Activated CD4-positive, alpha-beta memory T cell treated with anti-CD3 and anti-CD28 coated beads for 36 hours (primary cell): ENCODE data around the gene MAPK13. TPM values are rescaled to one million over a fixed set of nuclear protein-coding genes. Genes with fewer than 3 reads are reported as not detected.

Experiments
- CTCF ChIA-PET: fragments of 350-600 bp; sonication (Branson Sonifier 250); formaldehyde crosslinking; loops from one replicate; lab custom pipeline; 2021; ENCODE audit warnings: antibody characterized with exemption, inconsistent platforms; lab: Charles Lee
- POLR2A ChIA-PET: fragments of 350-600 bp; sonication (Branson Sonifier 250); formaldehyde crosslinking; loops from one replicate; lab custom pipeline; 2021; ENCODE audit warnings: antibody characterized with exemption; lab: Charles Lee
- DNase-seq: peaks from one replicate; pipeline ENCODE4 v3.0.0-alpha.2; 2020
- H3K27ac Mint-ChIP-seq: one replicate; pipeline ENCODE4 v1.8.0; 2021; ENCODE audit warnings: mixed read lengths
- H3K27me3 Mint-ChIP-seq: one replicate; pipeline ENCODE4 v1.8.0; 2021; ENCODE audit warnings: mixed read lengths
- H3K36me3 Mint-ChIP-seq: one replicate; pipeline ENCODE4 v1.8.0; 2021; ENCODE audit warnings: mixed read lengths
- H3K4me1 Mint-ChIP-seq: one replicate; pipeline ENCODE4 v1.8.0; 2021; ENCODE audit warnings: low read depth, mixed read lengths
- H3K4me3 Mint-ChIP-seq: one replicate; pipeline ENCODE4 v1.8.0; 2021; ENCODE audit warnings: mild to moderate bottlenecking, mixed read lengths
- H3K9me3 Mint-ChIP-seq: one replicate; pipeline ENCODE4 v1.8.0; 2021; ENCODE audit warnings: mixed read lengths
- intact Hi-C: fragments of 100-400 bp; cut with micrococcal nuclease; formaldehyde crosslinking; loops from one replicate; pipeline ENCODE4 v1.15.1; 2023
- total RNA-seq, 2 experiments: library from RNA; stranded (reverse); gene quantifications; one replicate each; pipeline ENCODE4 v1.2.3, GENCODE V29; 2021

Gene MAPK13
- total RNA-seq, 2 experiments from 2014 or later, result 61.0 to 65.0 TPM

- ChIA-PET POLR2A (interaction anchor here (1.2 kb wide), 1 partner anchor 8 kb away, joined by 3 read pairs; no protein-coding TSS in a partner anchor), CTCF (no interaction called here)
- H3K4me3 Mint-ChIP-seq, result no peak overlapping the region
- intact Hi-C loops, result no loop called here
- no peak overlapping the region for H3K27ac Mint-ChIP-seq
- H3K9me3 Mint-ChIP-seq, result no peaks in the 10 kb centered on the region
- no peaks in the 10 kb centered on the region for H3K27me3 Mint-ChIP-seq
- peaks cover 44% of the 10 kb centered on the region for H3K36me3 Mint-ChIP-seq
- H3K4me1 Mint-ChIP-seq, result peaks cover 32% of the 10 kb centered on the region
- DNase-seq, result no peak
These were observed 4.9 kb downstream of the MAPK13 start for GRCh38 chr6:36135053-36135731.

- POLR2A ChIA-PET, result interaction anchor here (1.2 kb wide), 1 partner anchor 9 kb away, joined by 3 read pairs; no protein-coding TSS in a partner anchor
- Mint-ChIP-seq H3K27ac (no peak overlapping the region), H3K9me3 (no peaks in the 10 kb centered on the region), H3K36me3 (peaks cover 44% of the 10 kb centered on the region), H3K4me3 (no peak overlapping the region), H3K27me3 (no peaks in the 10 kb centered on the region), H3K4me1 (peaks cover 40% of the 10 kb centered on the region)
- no peak for DNase-seq
- intact Hi-C loops, result no loop called here
- CTCF ChIA-PET, result no interaction called here
These were observed 5.7 kb downstream of the MAPK13 start for GRCh38 chr6:36136034-36136433.

- H3K4me3 Mint-ChIP-seq, result no peak overlapping the region
- POLR2A ChIA-PET, result no interaction called here
- H3K27ac Mint-ChIP-seq, result no peak overlapping the region
- H3K9me3 Mint-ChIP-seq, result no peaks in the 10 kb centered on the region
- no peaks in the 10 kb centered on the region for H3K27me3 Mint-ChIP-seq
- CTCF ChIA-PET, result no interaction called here
- peaks cover 44% of the 10 kb centered on the region for H3K36me3 Mint-ChIP-seq
- intact Hi-C loops, result no loop called here
- no peak for DNase-seq
- peaks cover 43% of the 10 kb centered on the region for H3K4me1 Mint-ChIP-seq
These were observed 6.2 kb downstream of the MAPK13 start for GRCh38 chr6:36136551-36136950.

- Mint-ChIP-seq H3K4me1 (peaks cover 31% of the 10 kb centered on the region), H3K9me3 (no peaks in the 10 kb centered on the region), H3K36me3 (peaks cover 32% of the 10 kb centered on the region), H3K27ac (no peak overlapping the region), H3K27me3 (no peaks in the 10 kb centered on the region), H3K4me3 (no peak overlapping the region)
- ChIA-PET CTCF (interaction anchor here (1.7 to 1.8 kb wide), 2 partner anchors 7 to 57 kb away, joined by 7 to 10 read pairs; no protein-coding TSS in a partner anchor), POLR2A (interaction anchor here (1.0 to 1.4 kb wide), 3 partner anchors 8 to 57 kb away, joined by 3 to 5 read pairs (median 3); partner anchors contain the start of gene MAPK13)
- no peak for DNase-seq
- intact Hi-C loops, result no loop called here
These were observed 8.4 kb downstream of the MAPK13 start for GRCh38 chr6:36138667-36139066.

- H3K4me3 Mint-ChIP-seq, result no peak overlapping the region
- peak overlapping the region; percentile 58 for H3K27ac Mint-ChIP-seq
- no peaks in the 10 kb centered on the region for H3K9me3 Mint-ChIP-seq
- H3K27me3 Mint-ChIP-seq, result no peaks in the 10 kb centered on the region
- ChIA-PET CTCF (interaction anchor here (1.3 to 1.8 kb wide), 3 partner anchors 8 to 163 kb away, joined by 5 to 10 read pairs (median 7); no protein-coding TSS in a partner anchor), POLR2A (interaction anchor here (1.0 to 1.4 kb wide), 3 partner anchors 9 to 56 kb away, joined by 3 to 5 read pairs (median 3); partner anchors contain the start of gene MAPK13)
- intact Hi-C loops, result no loop called here
- DNase-seq, result peak; percentile 32
- H3K36me3 Mint-ChIP-seq, result peaks cover 29% of the 10 kb centered on the region
- H3K4me1 Mint-ChIP-seq, result peaks cover 28% of the 10 kb centered on the region
These were observed 9.1 kb downstream of the MAPK13 start for GRCh38 chr6:36139431-36139830.

GRCh38 chr6:36139991-36140710 is 9.8 kb downstream of the MAPK13 start:
- Mint-ChIP-seq H3K4me1 (peaks cover 28% of the 10 kb centered on the region), H3K36me3 (peaks cover 27% of the 10 kb centered on the region), H3K27ac (peak overlapping the region; percentile 58), H3K27me3 (no peaks in the 10 kb centered on the region), H3K4me3 (no peak overlapping the region), H3K9me3 (no peaks in the 10 kb centered on the region)
- CTCF ChIA-PET, result interaction anchor here (1.3 to 1.8 kb wide), 3 partner anchors 9 to 162 kb away, joined by 5 to 10 read pairs (median 7); no protein-coding TSS in a partner anchor
- DNase-seq, result no peak
- POLR2A ChIA-PET, result interaction anchor here (0.6 to 1.4 kb wide), 2 partner anchors 9 to 13 kb away, joined by 4 to 5 read pairs; partner anchors contain the start of gene MAPK13
- intact Hi-C loops, result no loop called here

GRCh38 chr6:36141091-36141490 is 10.8 kb downstream of the MAPK13 start:
- Mint-ChIP-seq H3K4me1 (peaks cover 28% of the 10 kb centered on the region), H3K9me3 (no peaks in the 10 kb centered on the region), H3K27ac (peak overlapping the region; percentile 54), H3K27me3 (no peaks in the 10 kb centered on the region), H3K4me3 (no peak overlapping the region), H3K36me3 (peaks cover 26% of the 10 kb centered on the region)
- peak; percentile 54 for DNase-seq
- CTCF ChIA-PET, result no interaction called here
- intact Hi-C loops, result no loop called here
- POLR2A ChIA-PET, result interaction anchor here (0.7 to 1.9 kb wide), 3 partner anchors 9 to 114 kb away, joined by 3 to 9 read pairs (median 5); no protein-coding TSS in a partner anchor

GRCh38 chr6:36141961-36142360 is 11.6 kb downstream of the MAPK13 start:
- intact Hi-C loops, result no loop called here
- Mint-ChIP-seq H3K9me3 (no peaks in the 10 kb centered on the region), H3K27me3 (no peaks in the 10 kb centered on the region), H3K27ac (peak overlapping the region; percentile 54), H3K36me3 (peaks cover 21% of the 10 kb centered on the region), H3K4me3 (no peak overlapping the region), H3K4me1 (peaks cover 32% of the 10 kb centered on the region)
- CTCF ChIA-PET, result no interaction called here
- no peak for DNase-seq
- POLR2A ChIA-PET, result interaction anchor here (0.9 to 1.9 kb wide), 3 partner anchors 10 to 115 kb away, joined by 3 to 9 read pairs (median 3); no protein-coding TSS in a partner anchor

- Mint-ChIP-seq H3K9me3 (peaks cover under 1% of the 10 kb centered on the region), H3K4me3 (no peak overlapping the region), H3K27me3 (no peaks in the 10 kb centered on the region), H3K27ac (no peak overlapping the region), H3K36me3 (peaks cover 20% of the 10 kb centered on the region), H3K4me1 (peaks cover 35% of the 10 kb centered on the region)
- no peak for DNase-seq
- POLR2A ChIA-PET, result interaction anchor here (1.9 kb wide), 1 partner anchor 11 kb away, joined by 9 read pairs; no protein-coding TSS in a partner anchor
- intact Hi-C loops, result no loop called here
- CTCF ChIA-PET, result interaction anchor here (0.8 to 1.1 kb wide), 2 partner anchors 26 to 52 kb away, joined by 3 read pairs; no protein-coding TSS in a partner anchor
These were observed 12.9 kb downstream of the MAPK13 start for GRCh38 chr6:36142971-36143838.

GRCh38 chr6:36145495-36145894 is 15.2 kb downstream of the MAPK13 start:
- POLR2A ChIA-PET, result interaction anchor here (1.0 to 1.4 kb wide), 2 partner anchors 14 to 22 kb away, joined by 3 read pairs; no protein-coding TSS in a partner anchor
- H3K36me3 Mint-ChIP-seq, result peaks cover 2% of the 10 kb centered on the region

GRCh38 chr6:36147294-36147693 is 17.0 kb downstream of the MAPK13 start:
- POLR2A ChIA-PET, result no interaction called here
- peaks cover 6% of the 10 kb centered on the region for H3K9me3 Mint-ChIP-seq
- intact Hi-C loops, result no loop called here
- H3K27me3 Mint-ChIP-seq, result no peaks in the 10 kb centered on the region
- H3K4me3 Mint-ChIP-seq, result no peak overlapping the region
- H3K27ac Mint-ChIP-seq, result no peak overlapping the region
- no peak for DNase-seq
- no peaks in the 10 kb centered on the region for H3K36me3 Mint-ChIP-seq
- H3K4me1 Mint-ChIP-seq, result peaks cover 12% of the 10 kb centered on the region
- CTCF ChIA-PET, result no interaction called here

More at GRCh38 chr6:36145495-36145894, 15.2 kb downstream of the MAPK13 start:
- CTCF ChIA-PET, result interaction anchor here (1.7 kb wide), 1 partner anchor 51 kb away, joined by 5 read pairs; no protein-coding TSS in a partner anchor
- H3K9me3 Mint-ChIP-seq, result peaks cover 6% of the 10 kb centered on the region
- no peak overlapping the region for H3K4me3 Mint-ChIP-seq
- DNase-seq, result no peak
- intact Hi-C loops, result no loop called here
- peaks cover 27% of the 10 kb centered on the region for H3K4me1 Mint-ChIP-seq
- no peak overlapping the region for H3K27ac Mint-ChIP-seq
- H3K27me3 Mint-ChIP-seq, result no peaks in the 10 kb centered on the region
